Upper lobe of left lung (tissue), 6 donors: ENCODE measurements around the gene APBA1. TPM values are rescaled to one million over a fixed set of nuclear protein-coding genes. Genes with fewer than 3 reads are reported as not detected.

Experiments used
- ATAC-seq, 2 donors: fragments of 200-7000 bp; cut with Tn5 transposase; one replicate each; pipeline ENCODE4 v1.9.1; 2022; ENCODE audit warnings: mild to moderate bottlenecking in 2 of 2, moderate library complexity in 2 of 2; ENCODE audit not compliant: low FRiP score in 2 of 2
- DNase-seq, 2 donors: peaks; one replicate each; pipeline ENCODE4 v3.0.0-alpha.2; 2019 to 2020
- H3K27ac ChIP-seq, 4 donors: fragments of 200-600 bp; sonication (generic); one replicate each; pipeline ENCODE4 v1.5.1; 2016 to 2019
- H3K27me3 ChIP-seq, 4 donors: fragments of 200-600 bp; sonication (generic); one replicate each; pipeline ENCODE4 v1.5.1; 2017 to 2019
- H3K36me3 ChIP-seq, 4 donors: fragments of 200-600 bp; sonication (generic); one replicate each; pipeline ENCODE4 v1.5.1; 2016 to 2019
- H3K4me1 ChIP-seq, 4 donors: fragments of 200-600 bp; sonication (generic); one replicate each; pipeline ENCODE4 v1.5.1; 2018 to 2019
- H3K4me3 ChIP-seq, 4 donors: fragments of 200-600 bp; sonication (generic); one replicate each; pipeline ENCODE4 v1.5.1; 2017 to 2019; ENCODE audit warnings: mild to moderate bottlenecking in 2 of 4, moderate library complexity in 1 of 4
- H3K9me3 ChIP-seq, 4 donors: fragments of 200-600 bp; sonication (generic); one replicate each; pipeline ENCODE4 v1.5.1; 2018 to 2019
- CTCF ChIP-seq, 6 experiments: fragments of 450-650 bp in 4 of 6; fragments of 200-600 bp in 2 of 6; sonication (generic) in 2 of 6; IDR thresholded peaks; one replicate each; pipeline ENCODE4 v1.5.1; 2016 to 2019; ENCODE audit warnings: antibody characterized with exemption in 6 of 6
- EP300 ChIP-seq, 4 donors: sonication (generic); formaldehyde crosslinking; IDR thresholded peaks; one replicate each; pipeline ENCODE4 v1.5.1; 2017; ENCODE audit warnings: antibody characterized with exemption in 4 of 4, control low read depth in 2 of 4
- POLR2A ChIP-seq, 4 donors: fragments of 450-650 bp; IDR thresholded peaks; one replicate each; pipeline ENCODE4 v1.5.1; 2016 to 2017; ENCODE audit warnings: antibody characterized with exemption in 4 of 4, mild to moderate bottlenecking in 2 of 4
- POLR2AphosphoS5 ChIP-seq, 2 donors: sonication (generic); formaldehyde crosslinking; IDR thresholded peaks; one replicate each; pipeline ENCODE4 v1.5.1; 2017; ENCODE audit warnings: antibody characterized with exemption in 2 of 2
- WGBS, 2 donors: methylation state at CpG; one replicate each; pipeline ENCODE4 v1.1.5; 2017 to 2018; 5-methylcytosine and 5-hydroxymethylcytosine counted together
- total RNA-seq, 6 donors: library from RNA; depleted of rRNA in 4 of 6; stranded (reverse); fragments of >200 nt in 4 of 6; gene quantifications; one replicate each; pipeline versions ENCODE4 v1.1.0 to v1.2.1, GENCODE V29; 2016 to 2021
- donor health status: DM: no; HTN: no; CAD: no; lungs with moderate emphysema.
- donor health status: DM: no; HTN: yes; CAD: no; lungs with severe emphysema.

The APBA1 gene
- total RNA-seq, 6 donors from 2014 or later: 2.1 to 5.4 (median 4.0) TPM

GRCh38 chr9:69497816-69498215 lies 174.4 kb downstream of the APBA1 start:
- no peak for ATAC-seq
- H3K27me3 ChIP-seq: no peaks in the 10 kb centered on the region
- TF ChIP-seq POLR2AphosphoS5 (IDR thresholded peaks at IDR 0.05): no peak
- no peak for TF ChIP-seq CTCF (IDR thresholded peaks at IDR 0.05)
- TF ChIP-seq EP300 (IDR thresholded peaks at IDR 0.05): no peak
- no peak for TF ChIP-seq POLR2A (IDR thresholded peaks at IDR 0.05)
- H3K4me3 ChIP-seq: no peak overlapping the region
- DNase-seq: no peak
- no peaks in the 10 kb centered on the region for H3K9me3 ChIP-seq
- H3K4me1 ChIP-seq: peaks cover 0 to 5% (median 0%) of the 10 kb centered on the region in 4 donors
- WGBS, 2 donors: 69 to 82% methylated on average over 4 of the region's 4 CpGs
- H3K27ac ChIP-seq: no peak overlapping the region
- H3K36me3 ChIP-seq: no peaks in the 10 kb centered on the region

- no peak overlapping the region for H3K27ac ChIP-seq
- no peaks in the 10 kb centered on the region for H3K36me3 ChIP-seq
- H3K4me1 ChIP-seq: peaks cover 0 to 5% (median 0%) of the 10 kb centered on the region in 4 donors
- H3K4me3 ChIP-seq: no peak overlapping the region
- WGBS, 2 donors: 90% methylated on average over 4 of the region's 4 CpGs
- TF ChIP-seq EP300 (IDR thresholded peaks at IDR 0.05): no peak
- TF ChIP-seq POLR2A (IDR thresholded peaks at IDR 0.05): no peak
- no peak for TF ChIP-seq CTCF (IDR thresholded peaks at IDR 0.05)
- no peak for TF ChIP-seq POLR2AphosphoS5 (IDR thresholded peaks at IDR 0.05)
- no peak for DNase-seq
- ATAC-seq: no peak
- no peaks in the 10 kb centered on the region for H3K9me3 ChIP-seq
- H3K27me3 ChIP-seq: no peaks in the 10 kb centered on the region
These were observed 175.2 kb downstream of the APBA1 start for GRCh38 chr9:69496846-69497450.

GRCh38 chr9:69495296-69495695 lies 176.9 kb downstream of the APBA1 start:
- WGBS, 2 donors: 61 to 64% methylated on average over 10 of the region's 10 CpGs
- H3K36me3 ChIP-seq: no peaks in the 10 kb centered on the region
- H3K27me3 ChIP-seq: no peaks in the 10 kb centered on the region
- no peak overlapping the region for H3K27ac ChIP-seq
- no peaks in the 10 kb centered on the region for H3K9me3 ChIP-seq
- DNase-seq (no peak), ATAC-seq (no peak)
- H3K4me1 ChIP-seq: no peaks in the 10 kb centered on the region
- no peak for TF ChIP-seq POLR2A (IDR thresholded peaks at IDR 0.05)
- no peak for TF ChIP-seq EP300 (IDR thresholded peaks at IDR 0.05)
- no peak for TF ChIP-seq CTCF (IDR thresholded peaks at IDR 0.05)
- no peak for TF ChIP-seq POLR2AphosphoS5 (IDR thresholded peaks at IDR 0.05)
- H3K4me3 ChIP-seq: no peak overlapping the region

GRCh38 chr9:69494763-69495162 lies 177.4 kb downstream of the APBA1 start:
- Histone ChIP-seq H3K4me3 (no peak overlapping the region), H3K27me3 (no peaks in the 10 kb centered on the region), H3K36me3 (no peaks in the 10 kb centered on the region), H3K4me1 (no peaks in the 10 kb centered on the region), H3K27ac (no peak overlapping the region), H3K9me3 (no peaks in the 10 kb centered on the region)
- TF ChIP-seq EP300 (IDR thresholded peaks at IDR 0.05) (no peak), POLR2A (IDR thresholded peaks at IDR 0.05) (no peak), CTCF (IDR thresholded peaks at IDR 0.05) (no peak), POLR2AphosphoS5 (IDR thresholded peaks at IDR 0.05) (no peak)
- ATAC-seq (no peak), DNase-seq (no peak)
- 80 to 82% methylated on average over 2 of the region's 2 CpGs for WGBS, 2 donors

GRCh38 chr9:69494208-69494607 lies 178.0 kb downstream of the APBA1 start:
- Histone ChIP-seq H3K36me3 (no peaks in the 10 kb centered on the region), H3K27me3 (no peaks in the 10 kb centered on the region), H3K9me3 (no peaks in the 10 kb centered on the region), H3K27ac (no peak overlapping the region), H3K4me3 (no peak overlapping the region), H3K4me1 (no peaks in the 10 kb centered on the region)
- 78 to 83% methylated on average over 4 of the region's 4 CpGs for WGBS, 2 donors
- TF ChIP-seq POLR2A (IDR thresholded peaks at IDR 0.05): no peak
- no peak for TF ChIP-seq POLR2AphosphoS5 (IDR thresholded peaks at IDR 0.05)
- no peak for TF ChIP-seq CTCF (IDR thresholded peaks at IDR 0.05)
- no peak for TF ChIP-seq EP300 (IDR thresholded peaks at IDR 0.05)
- no peak for ATAC-seq
- DNase-seq: no peak
